Measurements from ENCODE around the gene ZNF205.

The ZNF205 gene

GRCh38 chr16:3084969-3085670 lies 27.3 kb upstream of the ZNF205 start:
- DNase-seq (ENCODE audit: low spot score) = no peak
- in situ Hi-C loops (cut with MboI; ENCODE audit: low pct_unique_long_range_greater_than_20kb, low sequenced_read_pairs, unreplicated experiment) = no loop called here
- TF ChIP-seq CTCF (IDR thresholded peaks at IDR 0.05; ENCODE audit: extremely low read depth, insufficient read depth, missing control alignments) = no peak

- in situ Hi-C loops (cut with MboI; ENCODE audit: low pct_unique_long_range_greater_than_20kb, low sequenced_read_pairs, unreplicated experiment) = no loop called here
- TF ChIP-seq CTCF (IDR thresholded peaks at IDR 0.05; ENCODE audit: extremely low read depth, insufficient read depth, missing control alignments) = no peak
- no peak for DNase-seq (ENCODE audit: low spot score)
These were observed 26.4 kb upstream of the ZNF205 start for GRCh38 chr16:3085868-3086595.

GRCh38 chr16:3086596-3087242 lies 25.7 kb upstream of the ZNF205 start:
- TF ChIP-seq CTCF (IDR thresholded peaks at IDR 0.05; ENCODE audit: extremely low read depth, insufficient read depth, missing control alignments) = no peak
- in situ Hi-C loops (cut with MboI; ENCODE audit: low pct_unique_long_range_greater_than_20kb, low sequenced_read_pairs, unreplicated experiment) = no loop called here
- DNase-seq (ENCODE audit: low spot score) = no peak

GRCh38 chr16:3087243-3088235 lies 24.8 kb upstream of the ZNF205 start:
- in situ Hi-C loops (cut with MboI; ENCODE audit: low pct_unique_long_range_greater_than_20kb, low sequenced_read_pairs, unreplicated experiment) = no loop called here
- TF ChIP-seq CTCF (IDR thresholded peaks at IDR 0.05; ENCODE audit: extremely low read depth, insufficient read depth, missing control alignments) = peak; percentile 57
- DNase-seq (ENCODE audit: low spot score) = peak; percentile 31

GRCh38 chr16:3088450-3088849 lies 23.9 kb upstream of the ZNF205 start:
- no peak for DNase-seq (ENCODE audit: low spot score)
- in situ Hi-C loops (cut with MboI; ENCODE audit: low pct_unique_long_range_greater_than_20kb, low sequenced_read_pairs, unreplicated experiment) = no loop called here
- TF ChIP-seq CTCF (IDR thresholded peaks at IDR 0.05; ENCODE audit: extremely low read depth, insufficient read depth, missing control alignments) = no peak

All from GM13977 (cell line).